ENCODE measurements around the gene GORASP2.

Gene GORASP2

GRCh38 chr2:170973492-170974303, 44.6 kb downstream of the GORASP2 start:
- peak; percentile 21 for DNase-seq (ENCODE audit: low read depth)
- peak; percentile 73 for TF ChIP-seq CTCF (IDR thresholded peaks at IDR 0.05; ENCODE audit: control insufficient read depth, insufficient read depth, low read depth, low read length, missing control alignments)
- H3K4me3 ChIP-seq (ENCODE audit: control insufficient read depth, low read depth, low read length): peak overlapping the region; percentile 90

GRCh38 chr2:170974304-170974993, 45.4 kb downstream of the GORASP2 start:
- no peak for DNase-seq (ENCODE audit: low read depth)
- TF ChIP-seq CTCF (IDR thresholded peaks at IDR 0.05; ENCODE audit: control insufficient read depth, insufficient read depth, low read depth, low read length, missing control alignments): no peak
- H3K4me3 ChIP-seq (ENCODE audit: control insufficient read depth, low read depth, low read length): peak overlapping the region; percentile 90

- no peak for DNase-seq (ENCODE audit: low read depth)
- TF ChIP-seq CTCF (IDR thresholded peaks at IDR 0.05; ENCODE audit: control insufficient read depth, insufficient read depth, low read depth, low read length, missing control alignments): no peak
- H3K4me3 ChIP-seq (ENCODE audit: control insufficient read depth, low read depth, low read length): no peak overlapping the region
These were observed 46.3 kb downstream of the GORASP2 start for GRCh38 chr2:170975127-170975942.

GRCh38 chr2:170975943-170976270, 46.9 kb downstream of the GORASP2 start:
- no peak for DNase-seq (ENCODE audit: low read depth)
- no peak overlapping the region for H3K4me3 ChIP-seq (ENCODE audit: control insufficient read depth, low read depth, low read length)
- no peak for TF ChIP-seq CTCF (IDR thresholded peaks at IDR 0.05; ENCODE audit: control insufficient read depth, insufficient read depth, low read depth, low read length, missing control alignments)

- no peak for TF ChIP-seq CTCF (IDR thresholded peaks at IDR 0.05; ENCODE audit: control insufficient read depth, insufficient read depth, low read depth, low read length, missing control alignments)
- H3K4me3 ChIP-seq (ENCODE audit: control insufficient read depth, low read depth, low read length): no peak overlapping the region
- DNase-seq (ENCODE audit: low read depth): no peak
These were observed 55.0 kb downstream of the GORASP2 start for GRCh38 chr2:170984079-170984478.

GRCh38 chr2:170985407-170985806, 56.4 kb downstream of the GORASP2 start:
- no peak for TF ChIP-seq CTCF (IDR thresholded peaks at IDR 0.05; ENCODE audit: control insufficient read depth, insufficient read depth, low read depth, low read length, missing control alignments)
- no peak for DNase-seq (ENCODE audit: low read depth)
- H3K4me3 ChIP-seq (ENCODE audit: control insufficient read depth, low read depth, low read length): no peak overlapping the region
